HG03097 (cell line): ENCODE data around the gene TNP2.
A peak's percentile ranks its signal among the peaks of the same experiment; 100 is the strongest.
"Not testable (repeated sequence)": the region's sequence is repeated elsewhere in the genome, so short reads cannot be mapped to it uniquely, and the experiment has no call there.

ENCODE experiments used
- ATAC-seq: cut with Tn5 transposase; IDR thresholded peaks from one replicate; pipeline ENCODE4 v1.9.1; 2021; ENCODE audit not compliant: unreplicated experiment, low FRiP score

The TNP2 gene

GRCh38 chr16:11301645-11302501 is 32.7 kb upstream of the TNP2 start:
- ATAC-seq, result no peak

DNA sequence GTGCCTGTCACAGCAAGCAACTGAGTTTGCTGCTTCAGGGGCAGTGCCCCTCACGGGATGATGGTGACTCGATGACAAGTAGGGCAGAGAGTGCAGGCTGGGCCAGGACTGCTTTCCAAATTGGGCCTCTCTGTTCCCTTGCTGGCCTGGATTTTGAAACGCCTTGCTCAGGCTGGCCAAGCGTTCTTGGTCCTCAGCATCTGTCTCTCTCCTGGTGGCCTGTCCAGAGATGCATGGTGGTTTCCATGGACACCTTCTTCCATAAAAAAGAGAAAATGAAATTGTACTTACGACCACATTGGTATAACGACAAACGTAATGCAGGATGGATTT is 31.4 kb upstream of the TNP2 start:
- ATAC-seq, result no peak

DNA sequence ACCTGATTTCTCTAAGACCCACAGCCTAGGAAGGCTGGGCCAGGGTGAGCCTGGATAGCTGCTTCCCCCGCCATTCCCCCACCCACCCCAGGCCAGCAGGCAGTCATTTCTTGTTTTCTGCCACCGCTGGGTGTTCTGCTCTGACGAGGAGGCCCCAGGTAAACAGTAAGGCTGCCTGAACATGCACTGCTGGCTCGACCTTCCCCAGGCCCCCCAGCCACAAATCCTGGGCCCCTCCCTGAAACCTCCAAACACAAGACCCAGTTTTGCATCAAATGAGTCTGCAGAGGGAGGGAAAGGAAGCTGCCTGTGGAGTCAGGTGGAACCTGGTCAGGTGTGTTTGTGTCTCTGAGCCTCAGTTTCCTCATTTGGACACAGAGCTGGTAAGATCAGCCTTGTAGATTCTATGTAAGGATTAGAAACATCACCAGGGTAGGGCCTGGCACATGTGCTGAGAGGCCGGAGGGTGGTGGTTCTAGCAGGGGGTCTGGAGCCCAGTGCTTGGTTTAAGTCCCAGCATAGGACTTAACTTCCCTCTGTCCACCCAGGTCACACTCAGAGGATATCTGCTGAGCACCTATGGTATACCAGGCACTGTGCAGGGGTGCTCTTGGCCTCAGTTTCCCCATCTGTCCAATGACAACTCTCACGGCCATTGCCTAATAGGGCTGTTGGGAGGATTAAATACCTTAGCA is 30.9 kb upstream of the TNP2 start:
- ATAC-seq, result no peak

DNA sequence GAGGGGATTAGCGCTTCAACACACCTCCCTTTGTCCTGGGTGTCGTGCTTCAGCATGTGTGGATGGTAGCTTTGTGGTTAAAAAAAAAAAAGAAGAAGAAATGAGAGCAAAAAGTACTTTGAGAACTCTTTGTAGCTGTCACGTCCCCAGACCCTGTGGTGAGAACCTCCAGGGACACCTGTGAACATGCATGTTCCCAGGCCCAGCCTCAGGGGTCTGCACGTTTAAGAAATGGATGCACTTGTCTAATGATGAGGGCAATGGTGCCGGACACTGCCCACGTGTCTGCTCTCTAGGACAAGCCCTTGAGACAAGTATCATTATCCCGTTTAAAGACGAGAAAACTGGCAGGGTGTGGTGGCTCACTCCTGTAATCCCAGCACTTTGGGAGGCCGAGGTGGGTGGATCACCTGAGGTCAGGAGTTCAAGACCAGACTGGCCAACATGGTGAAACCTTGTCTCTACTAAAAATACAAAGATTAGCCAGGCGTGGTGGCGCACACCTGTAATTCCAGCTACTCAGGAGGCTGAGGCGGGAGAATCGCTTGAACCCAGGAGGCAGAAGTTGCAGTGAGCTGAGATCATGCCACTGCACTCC is 29.9 kb upstream of the TNP2 start:
- not testable (repeated sequence) for ATAC-seq

DNA sequence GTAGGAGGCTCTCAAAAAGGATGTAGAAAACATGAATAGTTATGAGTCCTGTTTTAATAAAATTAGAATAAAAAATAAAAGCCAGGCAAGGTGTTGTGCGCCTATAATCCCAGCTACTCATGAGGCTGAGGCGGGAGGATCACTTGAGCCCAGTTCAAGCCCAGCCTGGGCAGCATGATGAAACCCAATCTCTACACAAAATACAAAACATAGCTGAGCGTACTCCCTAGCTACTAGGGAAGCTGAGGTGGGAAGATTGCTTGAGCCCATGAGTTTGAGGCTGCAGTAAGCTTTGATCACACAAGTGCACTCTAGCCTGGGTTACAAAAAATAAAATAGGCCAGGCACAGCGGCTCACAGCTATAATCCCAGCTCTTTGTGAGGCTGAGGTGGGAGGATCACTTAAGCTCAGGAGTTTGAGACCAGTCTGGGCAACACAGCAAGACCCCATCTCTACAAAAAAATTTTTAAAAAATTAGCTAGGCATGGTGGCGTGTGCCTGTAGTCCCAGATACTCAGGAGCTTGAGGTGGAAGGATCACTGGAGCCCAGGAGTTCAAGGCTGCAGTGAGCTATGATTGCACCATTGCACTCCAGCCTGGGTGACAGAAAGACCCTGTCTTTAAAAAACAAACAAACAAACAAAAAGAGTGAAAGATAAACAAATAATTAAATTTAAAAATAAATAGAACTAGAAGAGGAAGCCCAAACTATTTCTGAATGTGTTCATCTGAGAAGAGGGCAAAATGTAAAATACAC is 29.2 kb upstream of the TNP2 start:
- peak; percentile 4 for ATAC-seq

- peak; percentile 77 for ATAC-seq
These were observed 28.5 kb upstream of the TNP2 start for GRCh38 chr16:11297492-11298142.

DNA sequence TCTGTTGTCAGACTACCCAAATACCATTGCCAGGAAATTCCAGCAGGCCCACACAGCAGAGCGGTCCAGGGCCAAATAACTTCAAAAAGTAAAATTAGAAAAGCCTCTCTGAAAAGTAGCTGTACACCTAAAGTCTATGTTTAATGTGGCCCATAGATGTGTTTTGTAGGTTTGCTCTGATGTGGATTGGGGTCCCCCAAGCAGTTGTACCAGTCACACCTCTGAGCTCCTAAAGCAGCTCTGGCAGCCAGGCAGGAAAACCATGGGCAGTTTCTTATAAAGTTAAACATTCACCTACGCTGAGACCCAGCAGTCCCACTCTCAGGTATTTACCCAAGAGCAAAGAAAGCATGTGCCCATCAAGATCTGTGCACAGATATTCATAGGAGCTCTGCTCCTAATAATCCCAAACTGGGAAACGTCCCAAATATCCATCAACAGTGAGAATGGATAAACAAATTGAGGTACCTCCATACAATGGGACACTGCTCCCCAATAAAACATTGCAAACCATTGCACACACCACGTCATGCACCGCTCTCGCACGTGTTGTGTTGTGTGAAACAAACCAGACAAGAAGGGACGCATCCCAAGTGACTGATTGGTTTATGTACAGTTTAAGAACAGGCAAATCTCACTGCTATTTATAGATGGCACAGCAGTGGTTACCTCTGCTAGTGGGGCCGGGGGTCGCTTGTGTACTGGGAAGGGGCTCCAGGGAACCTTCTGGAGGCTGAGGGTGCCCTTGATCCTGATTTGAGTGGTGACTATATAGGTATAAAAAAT is 27.8 kb upstream of the TNP2 start:
- ATAC-seq, result peak; percentile 8

DNA sequence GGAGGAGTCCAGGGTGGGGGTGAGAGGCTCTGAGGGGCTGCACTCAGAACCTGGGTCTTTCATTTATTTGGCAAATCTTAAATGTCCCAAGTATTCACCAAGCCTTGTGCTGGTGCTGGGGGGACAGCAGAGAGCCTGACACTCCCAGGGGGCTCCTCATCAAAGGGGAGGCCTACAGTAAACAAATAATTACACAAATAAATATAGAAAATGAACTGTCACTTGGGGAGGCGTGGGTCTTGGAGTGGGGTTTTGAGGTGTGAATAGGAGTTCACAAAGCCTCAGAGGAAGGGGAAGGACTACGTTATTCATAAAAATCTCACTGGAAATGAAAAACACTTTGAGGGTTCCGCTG is 27.2 kb upstream of the TNP2 start:
- no peak for ATAC-seq

DNA sequence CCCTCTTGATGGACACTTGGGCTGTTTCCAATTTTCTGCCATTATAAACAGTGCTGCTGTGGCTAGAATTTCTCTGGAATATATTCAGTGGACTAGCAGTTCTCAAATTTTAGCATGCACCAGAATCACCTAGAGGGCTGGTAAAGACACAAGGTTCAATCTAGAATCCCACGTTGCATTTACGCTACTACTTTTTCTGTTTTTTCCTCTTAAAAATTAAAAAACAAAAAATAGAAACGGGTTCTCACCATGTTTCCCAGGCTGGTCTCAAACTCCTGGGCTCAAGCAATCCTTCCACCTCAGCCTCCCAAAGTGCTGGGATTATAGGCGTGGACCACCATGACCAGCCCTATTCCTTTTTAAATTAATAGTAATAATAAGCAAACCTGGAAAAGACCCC is 26.5 kb upstream of the TNP2 start:
- ATAC-seq, result no peak

GRCh38 chr16:11292076-11292748 is 23.1 kb upstream of the TNP2 start:
- ATAC-seq, result no peak

DNA sequence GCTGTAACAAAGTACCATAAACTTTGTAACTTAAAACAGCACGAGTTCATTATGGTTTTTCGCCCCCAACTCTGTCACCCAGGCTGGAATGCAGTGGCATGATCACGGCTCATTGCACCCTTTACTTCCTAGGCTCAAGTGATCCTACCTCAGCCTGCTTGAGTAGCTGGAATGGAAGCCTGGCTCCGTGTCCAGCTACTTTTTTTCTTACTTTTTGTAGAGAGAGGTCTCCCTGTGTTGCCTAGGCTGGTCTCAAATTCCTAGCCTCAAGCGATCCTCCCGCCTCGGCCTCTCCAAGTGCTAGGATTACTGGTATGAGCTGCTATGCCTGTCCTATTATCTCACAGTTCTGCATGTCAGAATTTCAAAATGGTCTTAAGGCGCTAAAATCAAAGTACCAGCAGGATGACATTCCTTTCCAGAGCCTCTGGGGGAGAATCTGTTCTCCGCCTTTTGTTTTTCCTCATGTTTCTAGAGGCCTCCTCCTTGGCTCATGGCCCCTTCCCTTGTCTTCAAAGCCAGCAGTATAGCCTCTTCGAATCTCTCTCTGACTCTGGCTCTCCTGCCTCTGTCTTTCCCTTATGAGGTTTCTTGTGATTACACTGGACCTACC is 22.1 kb upstream of the TNP2 start:
- ATAC-seq, result no peak

- no peak for ATAC-seq
These were observed 21.2 kb upstream of the TNP2 start for GRCh38 chr16:11290102-11290893.

DNA sequence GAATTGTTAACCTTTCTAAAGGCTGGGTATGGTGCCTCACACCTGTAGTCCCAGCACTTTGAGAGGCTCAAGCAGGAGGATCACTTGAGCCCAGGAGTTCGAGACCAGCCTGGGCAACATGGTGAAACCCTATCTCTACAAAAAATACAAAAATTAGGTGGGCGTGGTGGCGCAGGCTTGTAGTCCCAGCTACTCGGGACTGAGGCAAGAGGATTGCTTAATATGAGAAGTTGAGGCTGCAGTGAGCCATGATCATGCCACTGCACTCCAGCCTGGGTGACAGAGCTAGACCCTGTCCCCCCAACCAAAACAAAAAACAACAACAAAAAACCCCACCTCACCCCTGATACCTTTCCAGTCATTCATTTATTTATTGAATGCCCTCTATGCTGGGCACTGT is 20.6 kb upstream of the TNP2 start:
- not testable (repeated sequence) for ATAC-seq

DNA sequence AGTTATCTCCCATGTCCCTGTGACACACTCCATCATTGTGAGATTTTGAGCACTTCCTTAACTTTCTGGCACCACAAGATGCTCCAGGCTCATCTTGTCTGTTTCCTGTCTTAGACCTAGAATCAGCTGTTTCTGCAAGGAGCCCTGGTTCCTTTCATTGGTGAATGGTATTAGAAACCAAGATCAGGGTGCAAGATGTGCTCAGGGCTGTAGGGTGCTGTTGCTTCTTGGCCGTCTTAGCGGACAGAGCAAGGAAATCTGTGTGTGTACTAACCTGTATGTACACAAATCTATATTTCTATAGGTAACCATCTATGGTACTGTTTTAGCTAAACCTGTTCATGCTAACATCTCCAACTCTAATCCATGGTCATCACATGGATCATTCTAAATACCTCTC is 20.1 kb upstream of the TNP2 start:
- no peak for ATAC-seq

- no peak for ATAC-seq
These were observed 16.7 kb upstream of the TNP2 start for GRCh38 chr16:11285842-11286241.

DNA sequence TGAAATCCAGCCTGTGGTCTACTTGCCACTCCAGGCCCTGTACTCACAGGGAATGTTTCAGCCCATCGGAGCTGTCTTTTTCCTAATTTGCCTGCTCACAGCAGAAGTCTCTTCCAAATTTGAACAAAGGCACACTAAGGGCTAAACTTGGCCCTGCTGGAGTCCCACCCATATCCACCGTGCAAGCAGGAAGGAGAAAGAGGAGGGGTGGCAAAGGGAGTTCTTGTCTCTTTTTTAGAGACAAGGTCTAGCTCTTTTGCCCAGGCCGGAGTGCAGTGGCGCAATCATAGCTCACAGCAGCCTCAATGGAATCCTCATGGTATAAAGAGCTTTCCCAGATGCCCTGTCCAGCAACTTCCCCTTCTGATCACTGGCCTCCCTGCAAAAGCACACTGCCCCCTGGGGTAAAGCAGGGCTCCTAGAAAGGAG is 14.7 kb upstream of the TNP2 start:
- ATAC-seq, result no peak

GRCh38 chr16:11280616-11281522 is 11.7 kb upstream of the TNP2 start, which contains the start of gene PRM1:
PRM1 (minus strand) TSS chr16:11281330; CDS start chr16:11281238, 92 bp downstream.
- no peak for ATAC-seq
